Endothelial cell of umbilical vein (primary cell): ENCODE data around the gene PTPRE.

Experiments
- MYC ChIP-seq: IDR thresholded peaks from one replicate; pipeline ENCODE4 v1.6.1; 2011; ENCODE audit warnings: mild to moderate bottlenecking, low read depth, low read length
- POLR2A ChIP-seq: IDR thresholded peaks from 2 replicates; pipeline ENCODE4 v1.6.1; 2012; ENCODE audit warnings: low read depth, mild to moderate bottlenecking, control low read depth, low read length
- TF ChIP-seq, protein P1 (sequence below), 2 donors: IDR thresholded peaks; 1 replicate in 1 of 2; 2 replicates in 1 of 2; pipeline ENCODE4 v1.5.1; 2011; ENCODE audit warnings: low read length in 2 of 2, mild to moderate bottlenecking in 2 of 2, moderate library complexity in 2 of 2, control low read depth in 1 of 2, inconsistent platforms in 1 of 2, low read depth in 1 of 2; ENCODE audit not compliant: insufficient read depth in 1 of 2; ENCODE audit errors: extremely low read depth in 1 of 2

DNA sequence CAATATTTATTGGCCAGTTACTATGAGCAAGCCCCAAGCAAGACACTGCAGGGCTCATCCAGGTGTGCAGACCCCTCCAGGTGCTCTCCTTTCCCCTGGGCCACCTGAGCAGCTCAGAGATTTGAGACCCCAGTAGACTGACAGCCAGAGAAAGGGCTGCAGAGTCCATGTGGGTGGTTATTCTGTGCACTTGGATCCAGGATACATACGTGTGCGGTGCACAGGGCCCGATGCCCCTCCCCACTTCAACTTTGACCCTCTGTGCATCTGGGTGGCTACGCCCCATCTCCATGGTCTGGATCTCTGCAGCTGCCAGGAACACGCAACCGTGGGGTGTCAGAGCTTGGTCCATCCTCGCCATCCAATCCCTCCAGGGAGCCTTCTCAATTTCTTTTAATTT, 146.5 kb downstream of the PTPRE start:
- TF ChIP-seq MYC (no peak), POLR2A (no peak)
- TF ChIP-seq, protein P1, sequence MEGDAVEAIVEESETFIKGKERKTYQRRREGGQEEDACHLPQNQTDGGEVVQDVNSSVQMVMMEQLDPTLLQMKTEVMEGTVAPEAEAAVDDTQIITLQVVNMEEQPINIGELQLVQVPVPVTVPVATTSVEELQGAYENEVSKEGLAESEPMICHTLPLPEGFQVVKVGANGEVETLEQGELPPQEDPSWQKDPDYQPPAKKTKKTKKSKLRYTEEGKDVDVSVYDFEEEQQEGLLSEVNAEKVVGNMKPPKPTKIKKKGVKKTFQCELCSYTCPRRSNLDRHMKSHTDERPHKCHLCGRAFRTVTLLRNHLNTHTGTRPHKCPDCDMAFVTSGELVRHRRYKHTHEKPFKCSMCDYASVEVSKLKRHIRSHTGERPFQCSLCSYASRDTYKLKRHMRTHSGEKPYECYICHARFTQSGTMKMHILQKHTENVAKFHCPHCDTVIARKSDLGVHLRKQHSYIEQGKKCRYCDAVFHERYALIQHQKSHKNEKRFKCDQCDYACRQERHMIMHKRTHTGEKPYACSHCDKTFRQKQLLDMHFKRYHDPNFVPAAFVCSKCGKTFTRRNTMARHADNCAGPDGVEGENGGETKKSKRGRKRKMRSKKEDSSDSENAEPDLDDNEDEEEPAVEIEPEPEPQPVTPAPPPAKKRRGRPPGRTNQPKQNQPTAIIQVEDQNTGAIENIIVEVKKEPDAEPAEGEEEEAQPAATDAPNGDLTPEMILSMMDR (IDR thresholded peaks at IDR 0.05; ENCODE audit: extremely low read depth in 1 of 2, insufficient read depth in 1 of 2, low read depth in 1 of 2, low read length in 2 of 2), result no peak
